Kidney (tissue), 14 donors: ENCODE results near the gene TSSK6. TPM values are rescaled to one million over a fixed set of nuclear protein-coding genes. Genes with fewer than 3 reads are reported as not detected.

ENCODE experiments used
- DNase-seq, 5 donors: peaks; one replicate each; pipeline ENCODE4 v3.0.0-alpha.2; 2013 to 2020
- FAIRE-seq: peaks from 2 replicates; lab custom pipeline; 2012; peaks lifted over from hg19 to GRCh38; lab: Jason Lieb, UNC
- H3K27ac ChIP-seq, 2 donors: one replicate each; pipeline ENCODE4 v1.7.0; 2013; ENCODE audit warnings: low read depth in 2 of 2, low read length in 2 of 2, inconsistent platforms in 1 of 2
- H3K27me3 ChIP-seq: one replicate; pipeline ENCODE4 v1.7.1; 2013; ENCODE audit warnings: low read length, inconsistent platforms; ENCODE audit not compliant: control insufficient read depth, insufficient read depth
- H3K36me3 ChIP-seq, 3 donors: one replicate each; pipeline versions ENCODE4 v1.7.0 to v1.7.1; 2013; ENCODE audit warnings: low read length in 3 of 3, control low read depth in 1 of 3, inconsistent platforms in 1 of 3; ENCODE audit not compliant: insufficient read depth in 3 of 3, control insufficient read depth in 2 of 3
- H3K4me1 ChIP-seq, 3 donors: one replicate each; pipeline versions ENCODE4 v1.7.0 to v1.7.1; 2013; ENCODE audit warnings: low read length in 3 of 3, inconsistent platforms in 1 of 3, low read depth in 1 of 3; ENCODE audit not compliant: control insufficient read depth in 2 of 3, insufficient read depth in 2 of 3
- H3K4me3 ChIP-seq, 3 donors: one replicate each; pipeline versions ENCODE4 v1.7.0 to v1.8.1; 2013; ENCODE audit warnings: low read length in 3 of 3, control low read depth in 1 of 3, inconsistent platforms in 1 of 3
- H3K9ac ChIP-seq, 3 donors: one replicate each; pipeline versions ENCODE4 v1.7.0 to v1.7.1; 2013; ENCODE audit warnings: low read length in 3 of 3, control low read depth in 1 of 3, inconsistent platforms in 1 of 3
- H3K9me3 ChIP-seq, 3 donors: one replicate each; pipeline versions ENCODE4 v1.7.0 to v1.7.1; 2013; ENCODE audit warnings: low read length in 3 of 3, control low read depth in 1 of 3, inconsistent platforms in 1 of 3; ENCODE audit not compliant: control insufficient read depth in 2 of 3, insufficient read depth in 1 of 3
- CTCF ChIP-seq: IDR thresholded peaks from 3 replicates; pipeline ENCODE4 v1.5.1; 2012; ENCODE audit warnings: mild to moderate bottlenecking, moderate library complexity, borderline replicate concordance; ENCODE audit not compliant: insufficient read depth; ENCODE audit errors: extremely low read depth
- intact Hi-C: fragments of 100-400 bp; cut with DNase I; formaldehyde crosslinking; loops from one replicate; pipeline ENCODE4 v1.11.1; 2022
- polyA plus RNA-seq: library from polyadenylated mRNA; stranded (reverse); fragments of 350-450 nt; fragmentation: Illumina TruSeq; extraction: RNeasy Lipid Tissue Mini Kit (QIAGEN cat#74804); gene quantifications from one replicate; pipeline ENCODE4 v1.2.3, GENCODE V29; 2014; ENCODE audit warnings: low read depth, low replicate concordance; ENCODE audit not compliant: insufficient read depth
- total RNA-seq: library from RNA; stranded (reverse); fragmentation: NEBNext Ultra II Directional; extraction: Animal tissue kit (Norgen Biotek cat#: 25700); gene quantifications from one replicate; pipeline ENCODE4 v1.2.1, GENCODE V29; 2021
- donor health status: control.
- donor health status: control.
- donor health status: control.
- donor health status: control.
- donor health status: control.
- donor health status: DM: yes; HTN: yes; CAD: no.
- donor health status: Normal renal cell carcinoma (clear cell type).

TSSK6 gene
- total and polyA plus RNA-seq, 2 donors from 2014 or later: 1.4 to 3.7 TPM

DNA sequence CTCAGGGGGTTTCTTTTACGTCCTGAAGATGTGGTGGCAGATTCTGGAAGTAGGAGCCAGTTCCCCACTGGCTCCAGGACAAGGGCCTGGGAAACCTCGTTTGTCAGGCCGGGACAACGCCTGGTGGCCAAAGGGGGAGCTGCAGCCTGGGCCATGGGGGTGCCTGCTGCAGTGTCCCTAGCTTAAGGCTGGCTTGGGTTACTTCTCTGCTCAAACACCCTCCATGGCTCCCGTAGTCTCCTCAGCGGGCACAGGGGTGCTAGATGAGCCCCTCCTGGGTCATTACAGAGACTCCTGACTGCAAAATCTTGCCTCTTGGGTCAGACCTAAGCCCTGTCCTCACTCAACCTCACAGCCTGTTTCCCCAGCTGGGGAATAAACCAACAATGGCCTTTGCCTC, 37.5 kb upstream of the TSSK6 start:
- no peaks in the 10 kb centered on the region for H3K27me3 ChIP-seq
- no peak for TF ChIP-seq CTCF
- H3K36me3 ChIP-seq: no peaks in the 10 kb centered on the region
- H3K4me1 ChIP-seq: no peaks in the 10 kb centered on the region
- no peak overlapping the region for H3K27ac ChIP-seq
- peak in 1 of 5 donors; percentile 39 for DNase-seq
- intact Hi-C loops: no loop called here
- no peak overlapping the region for H3K4me3 ChIP-seq
- no peak overlapping the region for H3K9ac ChIP-seq
- no peak for FAIRE-seq
- H3K9me3 ChIP-seq: no peaks in the 10 kb centered on the region

GRCh38 chr19:19551853-19552192, 36.5 kb upstream of the TSSK6 start:
- intact Hi-C loops: no loop called here
- no peak overlapping the region for H3K27ac ChIP-seq
- TF ChIP-seq CTCF: no peak
- H3K36me3 ChIP-seq: no peaks in the 10 kb centered on the region
- FAIRE-seq (no peak), DNase-seq (peak in 2 of 5 donors; percentile 37 to 66)
- H3K4me3 ChIP-seq: no peak overlapping the region
- H3K9me3 ChIP-seq: no peaks in the 10 kb centered on the region
- no peak overlapping the region for H3K9ac ChIP-seq
- H3K4me1 ChIP-seq: no peaks in the 10 kb centered on the region
- no peaks in the 10 kb centered on the region for H3K27me3 ChIP-seq

DNA sequence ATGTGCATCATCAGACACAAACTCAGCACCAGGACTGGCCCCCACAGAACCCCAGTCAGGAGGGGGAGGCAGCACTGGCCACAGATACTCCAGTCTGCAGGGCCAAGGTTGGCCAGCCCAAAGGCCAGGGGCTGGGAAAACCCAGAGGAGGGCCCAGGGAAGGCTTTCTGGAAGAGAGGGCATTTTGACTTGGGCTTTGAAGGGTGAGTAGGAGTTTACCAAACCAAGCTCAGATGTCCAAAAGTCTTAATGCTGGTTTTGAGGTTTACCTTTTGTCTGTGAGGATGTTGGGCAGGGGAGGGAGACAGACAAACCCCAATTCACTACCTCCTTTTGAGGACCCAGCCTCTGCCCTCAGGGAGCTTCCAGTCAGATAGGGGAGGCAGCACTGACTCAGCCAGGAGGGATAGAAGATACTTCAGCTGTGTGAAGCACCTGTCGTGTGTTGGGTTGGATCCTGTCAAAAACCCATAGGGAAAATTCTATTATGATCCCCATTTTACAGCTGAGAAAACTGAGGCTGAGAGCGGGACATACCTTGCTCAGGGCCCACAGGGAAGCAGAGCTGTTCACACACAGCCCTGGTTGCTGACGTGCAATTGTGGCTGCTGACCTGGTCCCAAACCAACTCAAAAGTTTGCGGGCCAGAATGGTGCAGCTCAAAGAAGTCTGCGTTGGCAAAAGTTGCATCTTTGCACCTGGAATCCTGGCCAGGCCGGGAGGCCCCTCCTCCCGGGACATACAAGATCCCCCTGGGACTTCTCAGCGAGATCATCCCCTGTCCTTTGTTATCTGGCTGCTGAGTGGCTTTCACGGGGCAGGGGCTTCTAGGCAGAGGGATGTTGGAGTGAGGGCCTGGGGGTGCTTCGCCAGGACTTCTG, 35.9 kb upstream of the TSSK6 start:
- no peak for FAIRE-seq

More for the DNA sequence above, 35.9 kb upstream of the TSSK6 start:
- Histone ChIP-seq H3K9ac (no peak overlapping the region), H3K27me3 (no peaks in the 10 kb centered on the region), H3K27ac (no peak overlapping the region), H3K4me3 (no peak overlapping the region), H3K4me1 (no peaks in the 10 kb centered on the region), H3K36me3 (no peaks in the 10 kb centered on the region), H3K9me3 (no peaks in the 10 kb centered on the region)
- intact Hi-C loops: no loop called here
- TF ChIP-seq CTCF: no peak
- no peak for DNase-seq
